ENCODE results near the gene TTC22.

The TTC22 gene

DNA sequence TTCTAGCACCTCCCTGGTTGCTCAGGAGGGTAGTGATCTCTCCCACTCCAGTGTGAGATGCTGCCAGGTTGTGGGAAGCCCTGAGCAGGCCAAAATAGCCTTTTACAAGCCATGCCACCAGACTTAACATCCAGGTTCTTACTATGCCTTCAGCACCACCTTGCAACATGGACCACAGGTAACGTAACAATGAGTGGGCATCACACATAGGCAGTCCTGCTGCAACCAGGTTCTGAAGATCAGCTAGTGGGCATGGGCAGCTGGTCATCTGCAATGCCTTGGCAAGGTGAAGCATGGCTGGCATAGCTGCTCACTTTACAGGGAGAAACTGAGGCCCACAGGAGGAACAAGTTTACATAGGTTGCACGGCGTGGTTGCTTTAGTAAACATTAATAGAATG, 45.2 kb upstream of the TTC22 start:
- TF ChIP-seq, protein P1, sequence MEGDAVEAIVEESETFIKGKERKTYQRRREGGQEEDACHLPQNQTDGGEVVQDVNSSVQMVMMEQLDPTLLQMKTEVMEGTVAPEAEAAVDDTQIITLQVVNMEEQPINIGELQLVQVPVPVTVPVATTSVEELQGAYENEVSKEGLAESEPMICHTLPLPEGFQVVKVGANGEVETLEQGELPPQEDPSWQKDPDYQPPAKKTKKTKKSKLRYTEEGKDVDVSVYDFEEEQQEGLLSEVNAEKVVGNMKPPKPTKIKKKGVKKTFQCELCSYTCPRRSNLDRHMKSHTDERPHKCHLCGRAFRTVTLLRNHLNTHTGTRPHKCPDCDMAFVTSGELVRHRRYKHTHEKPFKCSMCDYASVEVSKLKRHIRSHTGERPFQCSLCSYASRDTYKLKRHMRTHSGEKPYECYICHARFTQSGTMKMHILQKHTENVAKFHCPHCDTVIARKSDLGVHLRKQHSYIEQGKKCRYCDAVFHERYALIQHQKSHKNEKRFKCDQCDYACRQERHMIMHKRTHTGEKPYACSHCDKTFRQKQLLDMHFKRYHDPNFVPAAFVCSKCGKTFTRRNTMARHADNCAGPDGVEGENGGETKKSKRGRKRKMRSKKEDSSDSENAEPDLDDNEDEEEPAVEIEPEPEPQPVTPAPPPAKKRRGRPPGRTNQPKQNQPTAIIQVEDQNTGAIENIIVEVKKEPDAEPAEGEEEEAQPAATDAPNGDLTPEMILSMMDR (IDR thresholded peaks at IDR 0.05) = no peak

DNA sequence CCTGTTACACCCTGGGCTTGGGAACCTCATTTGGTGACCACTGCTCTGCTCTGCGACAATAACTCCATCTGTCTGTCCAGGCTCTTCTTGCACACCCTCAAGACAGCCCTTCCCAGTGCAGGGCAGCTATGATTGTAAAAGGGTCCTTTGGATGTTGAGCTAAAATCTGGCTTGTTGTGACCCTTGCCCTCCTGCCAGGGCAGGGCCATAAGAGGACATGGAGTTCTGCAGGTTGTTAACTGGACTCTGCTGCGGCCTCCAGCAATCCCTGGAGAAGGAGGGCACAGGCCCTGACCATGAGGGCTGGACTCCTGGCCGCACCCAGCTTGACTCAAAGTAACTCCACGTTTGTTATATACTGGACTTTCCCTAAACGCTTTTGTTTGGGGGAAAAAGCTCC, 44.6 kb upstream of the TTC22 start:
- TF ChIP-seq, protein P1 (IDR thresholded peaks at IDR 0.05) = no peak

DNA sequence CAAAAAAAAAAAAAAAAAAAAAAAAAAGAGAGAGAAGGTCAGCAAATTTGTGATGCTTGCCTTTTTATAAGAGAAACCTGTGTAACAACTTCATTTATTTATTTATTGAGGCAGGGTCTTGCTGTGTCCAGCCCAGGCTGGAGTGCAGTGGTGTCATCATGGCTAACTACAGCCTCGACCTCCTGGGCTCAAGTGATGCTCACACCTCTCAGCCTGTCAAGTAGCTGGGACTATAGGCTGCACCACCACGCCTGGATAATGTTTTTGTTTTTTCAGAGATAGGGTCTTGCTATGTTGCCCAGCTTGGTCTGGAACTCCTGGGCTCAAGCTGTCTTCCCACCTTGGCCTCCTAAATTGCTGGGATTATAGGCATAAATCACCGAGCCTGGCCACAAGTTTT, 43.4 kb upstream of the TTC22 start:
- TF ChIP-seq, protein P1 (IDR thresholded peaks at IDR 0.05) = no peak

DNA sequence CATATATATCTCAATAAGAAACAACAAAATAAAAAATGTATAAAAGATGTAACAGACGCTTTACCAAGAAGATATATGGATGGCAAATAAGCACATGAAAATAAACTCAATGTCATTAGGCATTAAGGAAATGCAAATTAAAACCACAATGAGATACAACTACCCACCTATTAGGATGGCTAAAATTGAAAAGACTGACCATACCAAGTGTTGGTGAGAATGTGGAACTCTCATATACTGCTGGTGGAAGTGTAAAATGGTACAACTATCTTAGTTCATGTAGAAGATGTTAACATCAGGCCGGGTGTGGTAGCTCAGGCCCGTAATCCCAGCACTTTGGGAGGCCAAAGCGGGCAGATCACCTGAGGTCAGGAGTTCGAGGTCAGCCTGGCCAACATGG, 42.3 kb upstream of the TTC22 start:
- TF ChIP-seq, protein P1 (IDR thresholded peaks at IDR 0.05) = no peak

DNA sequence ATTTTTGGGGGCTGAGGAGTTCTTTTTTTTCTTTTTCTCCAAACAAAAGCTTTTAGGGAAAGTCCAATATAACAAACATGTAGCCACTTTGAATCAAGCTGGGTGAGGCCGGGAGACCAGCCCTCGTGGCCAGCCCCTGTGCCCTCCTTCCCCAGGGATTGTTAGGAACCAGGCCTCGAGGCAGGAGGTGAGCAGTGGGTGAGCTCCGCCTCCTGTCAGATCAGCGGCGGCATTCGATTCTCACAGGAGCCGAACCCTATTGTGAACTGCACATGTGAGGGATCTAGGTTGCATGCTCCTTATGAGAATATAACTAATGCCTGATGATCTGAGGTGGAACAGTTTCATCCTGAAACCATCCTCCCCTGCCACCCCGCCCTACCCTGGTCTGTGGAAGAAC, 41.8 kb upstream of the TTC22 start:
- TF ChIP-seq, protein P1 (IDR thresholded peaks at IDR 0.05) = no peak

DNA sequence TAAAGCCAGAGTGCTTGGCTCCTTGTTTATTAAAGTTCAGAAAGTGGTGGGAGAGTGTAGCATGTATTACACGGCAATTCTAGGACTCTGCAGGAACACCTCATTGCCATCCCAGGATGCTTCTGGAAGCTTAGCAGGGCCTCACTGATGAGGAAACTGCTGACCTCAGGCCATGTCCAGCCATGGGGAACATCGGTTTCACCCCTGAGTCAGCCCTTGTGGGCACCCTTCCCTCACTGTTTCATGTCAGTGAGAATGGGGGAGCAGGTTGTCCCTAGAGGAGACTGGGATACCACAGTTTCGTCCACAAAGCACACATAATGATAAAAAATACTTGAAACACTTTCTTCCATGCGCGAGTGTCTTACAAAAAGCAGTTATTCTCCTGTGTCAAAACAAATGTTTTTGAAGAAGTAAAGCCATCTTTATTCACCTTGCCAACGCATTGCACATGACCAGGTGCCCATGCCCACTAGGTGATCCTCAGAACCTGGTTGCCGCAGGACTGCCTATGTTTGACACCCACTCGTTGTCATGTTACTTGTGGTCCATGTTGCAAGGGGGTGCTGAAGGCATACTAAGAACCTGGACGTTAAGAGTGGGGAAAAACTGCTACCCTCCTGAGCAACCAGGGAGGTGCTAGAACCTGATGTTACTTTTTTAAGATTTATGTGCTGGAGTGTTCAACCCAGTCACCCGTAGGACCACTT, 41.2 kb upstream of the TTC22 start:
- TF ChIP-seq, protein P1 (IDR thresholded peaks at IDR 0.05) = no peak

DNA sequence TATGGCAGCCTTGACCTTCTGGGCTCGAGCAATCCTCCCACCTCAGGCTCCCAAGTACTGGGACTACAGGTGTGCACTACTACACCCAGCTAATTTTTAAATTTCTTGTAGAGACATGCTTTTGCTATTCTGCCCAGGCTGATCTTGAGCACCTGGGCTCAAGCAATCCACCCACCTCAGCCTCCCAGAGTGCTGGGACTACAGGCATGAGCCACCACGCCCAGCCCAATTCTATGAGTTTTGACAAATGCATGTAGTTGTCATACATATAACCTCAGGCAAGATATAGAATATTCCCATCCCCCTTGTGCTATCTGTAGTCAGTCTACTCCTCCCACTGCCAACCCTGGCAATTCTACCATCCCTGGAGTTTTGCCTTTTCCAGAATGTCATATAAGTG, 38.7 kb upstream of the TTC22 start:
- TF ChIP-seq, protein P1 (IDR thresholded peaks at IDR 0.05) = no peak
